ENCODE data around the gene HSD11B2.

HSD11B2 gene

GRCh38 chr16:67429053-67429798, 1.7 kb upstream of the HSD11B2 start:
- H3K36me3 ChIP-seq (ENCODE audit: insufficient read depth, low read length), result no peaks in the 10 kb centered on the region
- H3K4me1 ChIP-seq (ENCODE audit: insufficient read depth, low read length), result no peaks in the 10 kb centered on the region
- DNase-seq, result no peak
- no peak overlapping the region for H3K4me3 ChIP-seq (ENCODE audit: low read depth in 1 of 2, low read length in 2 of 2)
- no peaks in the 10 kb centered on the region for H3K9me3 ChIP-seq (ENCODE audit: insufficient read depth, low read length, severe bottlenecking)
- H3K27me3 ChIP-seq (ENCODE audit: insufficient read depth, low read length, poor library complexity), result peaks cover 29% of the 10 kb centered on the region
- ATAC-seq (ENCODE audit: insufficient read depth, low read depth), result no peak
- no peak for TF ChIP-seq EZH2 (IDR thresholded peaks at IDR 0.05; ENCODE audit: borderline replicate concordance, low read depth, low read length, severe bottlenecking)
- TF ChIP-seq, protein P1, sequence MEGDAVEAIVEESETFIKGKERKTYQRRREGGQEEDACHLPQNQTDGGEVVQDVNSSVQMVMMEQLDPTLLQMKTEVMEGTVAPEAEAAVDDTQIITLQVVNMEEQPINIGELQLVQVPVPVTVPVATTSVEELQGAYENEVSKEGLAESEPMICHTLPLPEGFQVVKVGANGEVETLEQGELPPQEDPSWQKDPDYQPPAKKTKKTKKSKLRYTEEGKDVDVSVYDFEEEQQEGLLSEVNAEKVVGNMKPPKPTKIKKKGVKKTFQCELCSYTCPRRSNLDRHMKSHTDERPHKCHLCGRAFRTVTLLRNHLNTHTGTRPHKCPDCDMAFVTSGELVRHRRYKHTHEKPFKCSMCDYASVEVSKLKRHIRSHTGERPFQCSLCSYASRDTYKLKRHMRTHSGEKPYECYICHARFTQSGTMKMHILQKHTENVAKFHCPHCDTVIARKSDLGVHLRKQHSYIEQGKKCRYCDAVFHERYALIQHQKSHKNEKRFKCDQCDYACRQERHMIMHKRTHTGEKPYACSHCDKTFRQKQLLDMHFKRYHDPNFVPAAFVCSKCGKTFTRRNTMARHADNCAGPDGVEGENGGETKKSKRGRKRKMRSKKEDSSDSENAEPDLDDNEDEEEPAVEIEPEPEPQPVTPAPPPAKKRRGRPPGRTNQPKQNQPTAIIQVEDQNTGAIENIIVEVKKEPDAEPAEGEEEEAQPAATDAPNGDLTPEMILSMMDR (IDR thresholded peaks at IDR 0.05; ENCODE audit: borderline replicate concordance, extremely low read depth, low read length, poor library complexity, severe bottlenecking), result no peak
- H2AFZ ChIP-seq (ENCODE audit: low read depth, low read length), result no peak overlapping the region
- peaks cover 14% of the 10 kb centered on the region for H4K20me1 ChIP-seq (ENCODE audit: insufficient read depth, low read length)
- H3K27ac ChIP-seq (ENCODE audit: low read length), result no peak overlapping the region
- no peak overlapping the region for H3K4me2 ChIP-seq (ENCODE audit: insufficient read depth, low read length)
- no peaks in the 10 kb centered on the region for H3K79me2 ChIP-seq (ENCODE audit: insufficient read depth, low read length)
- no peak overlapping the region for H3K9ac ChIP-seq (ENCODE audit: low read depth, low read length)

- Histone ChIP-seq H2AFZ (ENCODE audit: low read depth, low read length) (no peak overlapping the region), H3K79me2 (ENCODE audit: insufficient read depth, low read length) (no peaks in the 10 kb centered on the region), H3K4me2 (ENCODE audit: insufficient read depth, low read length) (no peak overlapping the region), H3K27me3 (ENCODE audit: insufficient read depth, low read length, poor library complexity) (peaks cover 29% of the 10 kb centered on the region), H3K9ac (ENCODE audit: low read depth, low read length) (no peak overlapping the region), H3K9me3 (ENCODE audit: insufficient read depth, low read length, severe bottlenecking) (no peaks in the 10 kb centered on the region), H4K20me1 (ENCODE audit: insufficient read depth, low read length) (peaks cover 14% of the 10 kb centered on the region), H3K36me3 (ENCODE audit: insufficient read depth, low read length) (no peaks in the 10 kb centered on the region), H3K27ac (ENCODE audit: low read length) (no peak overlapping the region), H3K4me3 (ENCODE audit: low read depth in 1 of 2, low read length in 2 of 2) (no peak overlapping the region), H3K4me1 (ENCODE audit: insufficient read depth, low read length) (no peaks in the 10 kb centered on the region)
- ATAC-seq (ENCODE audit: insufficient read depth, low read depth), result no peak
- no peak for DNase-seq
- TF ChIP-seq, protein P1 (IDR thresholded peaks at IDR 0.05; ENCODE audit: borderline replicate concordance, extremely low read depth, low read length, poor library complexity, severe bottlenecking), result no peak
- TF ChIP-seq EZH2 (IDR thresholded peaks at IDR 0.05; ENCODE audit: borderline replicate concordance, low read depth, low read length, severe bottlenecking), result no peak
Measured at GRCh38 chr16:67429799-67430503, 970 bp upstream of the HSD11B2 start.

DNA sequence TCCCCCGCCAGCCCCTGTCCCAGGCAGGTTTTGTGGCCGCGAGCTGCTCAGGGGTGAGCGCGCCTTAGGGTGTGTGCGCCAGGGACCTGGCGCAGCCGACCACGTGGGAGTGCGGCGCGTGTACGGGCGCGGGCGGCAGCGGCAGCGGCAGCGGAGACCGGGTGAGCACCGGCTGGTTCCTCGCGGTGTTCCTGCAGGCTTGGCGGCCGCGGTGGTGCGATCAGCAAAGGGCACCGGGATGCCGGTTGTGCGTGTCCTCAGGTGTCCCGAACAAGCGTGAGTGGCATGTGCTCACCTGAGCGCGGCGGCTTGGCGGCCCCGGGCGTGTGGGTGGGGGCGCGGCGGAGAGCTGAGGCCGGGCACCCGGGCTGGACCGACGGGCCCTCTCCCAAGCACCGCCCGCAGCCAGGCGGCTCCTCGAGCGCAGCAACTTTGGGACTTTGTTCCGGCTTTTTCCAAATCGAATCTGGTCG, 381 bp upstream of the HSD11B2 start:
- no peak overlapping the region for H3K9ac ChIP-seq (ENCODE audit: low read depth, low read length)
- TF ChIP-seq, protein P1 (IDR thresholded peaks at IDR 0.05; ENCODE audit: borderline replicate concordance, extremely low read depth, low read length, poor library complexity, severe bottlenecking), result no peak
- TF ChIP-seq EZH2 (IDR thresholded peaks at IDR 0.05; ENCODE audit: borderline replicate concordance, low read depth, low read length, severe bottlenecking), result peak; percentile 85

More for the DNA sequence above, 381 bp upstream of the HSD11B2 start:
- peaks cover 29% of the 10 kb centered on the region for H3K27me3 ChIP-seq (ENCODE audit: insufficient read depth, low read length, poor library complexity)
- DNase-seq (peak; percentile 18), ATAC-seq (ENCODE audit: insufficient read depth, low read depth) (peak; percentile 62)
- no peak overlapping the region for H2AFZ ChIP-seq (ENCODE audit: low read depth, low read length)
- H3K36me3 ChIP-seq (ENCODE audit: insufficient read depth, low read length), result no peaks in the 10 kb centered on the region
- peaks cover 16% of the 10 kb centered on the region for H4K20me1 ChIP-seq (ENCODE audit: insufficient read depth, low read length)
- no peaks in the 10 kb centered on the region for H3K79me2 ChIP-seq (ENCODE audit: insufficient read depth, low read length)
- no peak overlapping the region for H3K27ac ChIP-seq (ENCODE audit: low read length)
- no peaks in the 10 kb centered on the region for H3K4me1 ChIP-seq (ENCODE audit: insufficient read depth, low read length)
- no peak overlapping the region for H3K4me3 ChIP-seq (ENCODE audit: low read depth in 1 of 2, low read length in 2 of 2)
- no peak overlapping the region for H3K4me2 ChIP-seq (ENCODE audit: insufficient read depth, low read length)
- no peaks in the 10 kb centered on the region for H3K9me3 ChIP-seq (ENCODE audit: insufficient read depth, low read length, severe bottlenecking)

Data from DND-41 (cell line).